HepG2 (cell line): ENCODE measurements around the gene ARG2. TPM values are rescaled to one million over a fixed set of nuclear protein-coding genes. Genes with fewer than 3 reads are reported as not detected.

Experiments
- HIVEP1 ChIP-seq: sonication (generic); formaldehyde crosslinking; IDR thresholded peaks from 2 replicates; pipeline ENCODE4 v1.4.0; 2020; ENCODE audit warnings: mild to moderate bottlenecking, missing genetic modification reagents
- KLF9 ChIP-seq: IDR thresholded peaks from 2 replicates; pipeline ENCODE4 v1.6.1; 2016; ENCODE audit warnings: low read depth
- NPAS2 ChIP-seq: sonication (generic); formaldehyde crosslinking; IDR thresholded peaks from 2 replicates; pipeline ENCODE4 v1.8.0; 2022; ENCODE audit warnings: mild to moderate bottlenecking, missing genetic modification reagents, borderline replicate concordance
- NR2F6 ChIP-seq, 2 experiments: IDR thresholded peaks; 2 replicates each; pipeline ENCODE4 v1.6.1; 2016; ENCODE audit warnings: antibody characterized with exemption in 1 of 2, mild to moderate bottlenecking in 1 of 2
- NR3C1 ChIP-seq: sonication (generic); formaldehyde crosslinking; IDR thresholded peaks from 2 replicates; pipeline ENCODE4 v1.4.0; 2020; ENCODE audit warnings: missing genetic modification reagents
- PCBP1 ChIP-seq: fragments of 200-400 bp; formaldehyde crosslinking; IDR thresholded peaks from 2 replicates; pipeline ENCODE4 v1.6.1; 2017; ENCODE audit warnings: mild to moderate bottlenecking, low read depth, low read length, borderline replicate concordance
- POLR2AphosphoS5 ChIP-seq: IDR thresholded peaks from 2 replicates; pipeline ENCODE4 v1.6.1; 2012; ENCODE audit warnings: low read depth, low read length
- RXRA ChIP-seq: sonication (generic); formaldehyde crosslinking; IDR thresholded peaks from 2 replicates; pipeline ENCODE4 v1.5.1; 2020; ENCODE audit warnings: missing genetic modification reagents
- SMAD9 ChIP-seq: sonication (generic); formaldehyde crosslinking; IDR thresholded peaks from 2 replicates; pipeline ENCODE4 v1.5.1; 2020; ENCODE audit warnings: mild to moderate bottlenecking, missing genetic modification reagents
- SOX5 ChIP-seq: IDR thresholded peaks from 2 replicates; pipeline ENCODE4 v1.6.1; 2016; ENCODE audit warnings: borderline replicate concordance
- SP140L ChIP-seq: sonication (generic); formaldehyde crosslinking; IDR thresholded peaks from 2 replicates; pipeline ENCODE4 v1.4.0; 2020; ENCODE audit warnings: missing genetic modification reagents, borderline replicate concordance
- TBP ChIP-seq: sonication (generic); formaldehyde crosslinking; IDR thresholded peaks from 2 replicates; pipeline ENCODE4 v1.5.0; 2020; ENCODE audit warnings: missing genetic modification reagents
- TRIM22 ChIP-seq: fragments of 450-650 bp; IDR thresholded peaks from 2 replicates; pipeline ENCODE4 v1.6.1; 2017
- XBP1 ChIP-seq: sonication (generic); formaldehyde crosslinking; IDR thresholded peaks from 2 replicates; pipeline ENCODE4 v1.5.0; 2020; ENCODE audit warnings: missing genetic modification reagents
- ZNF260 ChIP-seq: sonication (generic); formaldehyde crosslinking; IDR thresholded peaks from 2 replicates; pipeline ENCODE4 v1.4.0; 2020; ENCODE audit warnings: missing genetic modification reagents, low read depth, mild to moderate bottlenecking, borderline replicate concordance
- ZNF335 ChIP-seq: sonication (generic); formaldehyde crosslinking; IDR thresholded peaks from 2 replicates; pipeline ENCODE4 v1.4.0; 2020; ENCODE audit warnings: missing genetic modification reagents
- ZNF652 ChIP-seq: IDR thresholded peaks from 2 replicates; pipeline ENCODE4 v1.6.1; 2016; ENCODE audit warnings: low read depth, borderline replicate concordance
- ZSCAN29 ChIP-seq: sonication (generic); formaldehyde crosslinking; conservative IDR thresholded peaks from 2 replicates; pipeline ENCODE4 v1.4.0; 2020; ENCODE audit warnings: mild to moderate bottlenecking, missing genetic modification reagents
- ZSCAN5A ChIP-seq: sonication (generic); formaldehyde crosslinking; IDR thresholded peaks from 2 replicates; pipeline ENCODE4 v1.8.0; 2022; ENCODE audit warnings: mild to moderate bottlenecking, missing genetic modification reagents, borderline replicate concordance
- polyA plus RNA-seq, 8 experiments: library from polyadenylated mRNA; depleted of rRNA in 3 of 8; stranded (reverse) in 7 of 8; unstranded in 1 of 8; fragments of >200 nt; fragmentation: Illumina TruSeq in 4 of 8; extraction: Trizol in 4 of 8; gene quantifications; 2 replicates each; pipeline versions ENCODE4 v1.2.1 to v1.2.3, GENCODE V29; 2011 to 2016; ENCODE audit warnings: low read depth in 4 of 8, missing spikeins in 1 of 8, mixed read lengths in 1 of 8; ENCODE audit not compliant: insufficient read depth in 1 of 8
- total RNA-seq, 5 experiments: library from RNA; depleted of rRNA; stranded (reverse); fragments of >200 nt; fragmentation: Illumina TruSeq; extraction: Trizol; gene quantifications; 2 replicates each; pipeline ENCODE4 v1.2.3, GENCODE V29; 2016; ENCODE audit warnings: low read depth in 1 of 5
- TF ChIP-seq, protein P1 (sequence below): sonication (generic); formaldehyde crosslinking; IDR thresholded peaks from 2 replicates; pipeline ENCODE4 v1.8.1; 2023; ENCODE audit warnings: mild to moderate bottlenecking, missing genetic modification reagents
- TF ChIP-seq, protein P2 (sequence below): sonication (generic); formaldehyde crosslinking; IDR thresholded peaks from 2 replicates; pipeline ENCODE4 v1.4.0; 2020; ENCODE audit warnings: low read depth, mild to moderate bottlenecking, missing genetic modification reagents
- TF ChIP-seq, protein P3 (sequence below): sonication (generic); formaldehyde crosslinking; IDR thresholded peaks from 2 replicates; pipeline ENCODE4 v1.4.0; 2020; ENCODE audit warnings: mild to moderate bottlenecking, missing genetic modification reagents

ARG2 gene
- total and polyA plus RNA-seq, 2 of the 13 experiments (the other 11 are each of a cell fraction or from before 2014, with no cell fraction given) = 37.5 to 73.6 TPM

GRCh38 chr14:67694791-67695393, 75.2 kb downstream of the ARG2 start (continued):
- TF ChIP-seq, protein P1, sequence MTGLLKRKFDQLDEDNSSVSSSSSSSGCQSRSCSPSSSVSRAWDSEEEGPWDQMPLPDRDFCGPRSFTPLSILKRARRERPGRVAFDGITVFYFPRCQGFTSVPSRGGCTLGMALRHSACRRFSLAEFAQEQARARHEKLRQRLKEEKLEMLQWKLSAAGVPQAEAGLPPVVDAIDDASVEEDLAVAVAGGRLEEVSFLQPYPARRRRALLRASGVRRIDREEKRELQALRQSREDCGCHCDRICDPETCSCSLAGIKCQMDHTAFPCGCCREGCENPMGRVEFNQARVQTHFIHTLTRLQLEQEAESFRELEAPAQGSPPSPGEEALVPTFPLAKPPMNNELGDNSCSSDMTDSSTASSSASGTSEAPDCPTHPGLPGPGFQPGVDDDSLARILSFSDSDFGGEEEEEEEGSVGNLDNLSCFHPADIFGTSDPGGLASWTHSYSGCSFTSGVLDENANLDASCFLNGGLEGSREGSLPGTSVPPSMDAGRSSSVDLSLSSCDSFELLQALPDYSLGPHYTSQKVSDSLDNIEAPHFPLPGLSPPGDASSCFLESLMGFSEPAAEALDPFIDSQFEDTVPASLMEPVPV (CRISPR knock-in tag) = no peak
- no peak for TF ChIP-seq RXRA (CRISPR knock-in tag)
- no peak for TF ChIP-seq ZNF260
- TF ChIP-seq TRIM22 = no peak
- TF ChIP-seq SOX5 (CRISPR knock-in tag) = 0 out of 2 replicates have a peak, but pooled peaks have one; percentile 22
- 0 out of 2 replicates have a peak, but pooled peaks have one; percentile 39 for TF ChIP-seq ZSCAN5A
- no peak for TF ChIP-seq XBP1 (CRISPR knock-in tag)
- TF ChIP-seq KLF9 (CRISPR knock-in tag) = no peak
- TF ChIP-seq SP140L (CRISPR knock-in tag) = no peak
- no peak for TF ChIP-seq ZNF335 (CRISPR knock-in tag)
- TF ChIP-seq ZSCAN29 (CRISPR knock-in tag) = no peak
- TF ChIP-seq TBP (CRISPR knock-in tag) = no peak
- TF ChIP-seq NR3C1 (CRISPR knock-in tag) = no peak
- no peak for TF ChIP-seq HIVEP1 (CRISPR knock-in tag)
- TF ChIP-seq SMAD9 = no peak
- no peak for TF ChIP-seq NR2F6 (IDR thresholded peaks at IDR 0.05)
- TF ChIP-seq NR2F6 (CRISPR knock-in tag; IDR thresholded peaks at IDR 0.05) = no peak
- TF ChIP-seq PCBP1 = no peak
- peak; percentile 88 for TF ChIP-seq POLR2AphosphoS5
- no peak for TF ChIP-seq NPAS2 (CRISPR knock-in tag)
- TF ChIP-seq, protein P2, sequence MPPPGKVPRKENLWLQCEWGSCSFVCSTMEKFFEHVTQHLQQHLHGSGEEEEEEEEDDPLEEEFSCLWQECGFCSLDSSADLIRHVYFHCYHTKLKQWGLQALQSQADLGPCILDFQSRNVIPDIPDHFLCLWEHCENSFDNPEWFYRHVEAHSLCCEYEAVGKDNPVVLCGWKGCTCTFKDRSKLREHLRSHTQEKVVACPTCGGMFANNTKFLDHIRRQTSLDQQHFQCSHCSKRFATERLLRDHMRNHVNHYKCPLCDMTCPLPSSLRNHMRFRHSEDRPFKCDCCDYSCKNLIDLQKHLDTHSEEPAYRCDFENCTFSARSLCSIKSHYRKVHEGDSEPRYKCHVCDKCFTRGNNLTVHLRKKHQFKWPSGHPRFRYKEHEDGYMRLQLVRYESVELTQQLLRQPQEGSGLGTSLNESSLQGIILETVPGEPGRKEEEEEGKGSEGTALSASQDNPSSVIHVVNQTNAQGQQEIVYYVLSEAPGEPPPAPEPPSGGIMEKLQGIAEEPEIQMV (CRISPR knock-in tag) = no peak
- TF ChIP-seq, protein P3, sequence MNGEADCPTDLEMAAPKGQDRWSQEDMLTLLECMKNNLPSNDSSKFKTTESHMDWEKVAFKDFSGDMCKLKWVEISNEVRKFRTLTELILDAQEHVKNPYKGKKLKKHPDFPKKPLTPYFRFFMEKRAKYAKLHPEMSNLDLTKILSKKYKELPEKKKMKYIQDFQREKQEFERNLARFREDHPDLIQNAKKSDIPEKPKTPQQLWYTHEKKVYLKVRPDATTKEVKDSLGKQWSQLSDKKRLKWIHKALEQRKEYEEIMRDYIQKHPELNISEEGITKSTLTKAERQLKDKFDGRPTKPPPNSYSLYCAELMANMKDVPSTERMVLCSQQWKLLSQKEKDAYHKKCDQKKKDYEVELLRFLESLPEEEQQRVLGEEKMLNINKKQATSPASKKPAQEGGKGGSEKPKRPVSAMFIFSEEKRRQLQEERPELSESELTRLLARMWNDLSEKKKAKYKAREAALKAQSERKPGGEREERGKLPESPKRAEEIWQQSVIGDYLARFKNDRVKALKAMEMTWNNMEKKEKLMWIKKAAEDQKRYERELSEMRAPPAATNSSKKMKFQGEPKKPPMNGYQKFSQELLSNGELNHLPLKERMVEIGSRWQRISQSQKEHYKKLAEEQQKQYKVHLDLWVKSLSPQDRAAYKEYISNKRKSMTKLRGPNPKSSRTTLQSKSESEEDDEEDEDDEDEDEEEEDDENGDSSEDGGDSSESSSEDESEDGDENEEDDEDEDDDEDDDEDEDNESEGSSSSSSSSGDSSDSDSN = no peak
- no peak for TF ChIP-seq ZNF652 (CRISPR knock-in tag)
